ENCODE data around the gene RPL3. TPM values are rescaled to one million over a fixed set of nuclear protein-coding genes. Genes with fewer than 3 reads are reported as not detected.

RPL3 gene
- total and polyA plus RNA-seq, 8 donors: 1,199 to 2,659 (median 1,706) TPM

GRCh38 chr22:39364714-39365491, 45.5 kb upstream of the RPL3 start:
- H3K27ac ChIP-seq: no peak overlapping the region
- ATAC-seq: peak in 1 of 4 donors; percentile 14
- H3K27me3 ChIP-seq: no peaks in the 10 kb centered on the region
- no peaks in the 10 kb centered on the region for H3K36me3 ChIP-seq
- TF ChIP-seq CTCF (IDR thresholded peaks at IDR 0.05): no peak
- H3K4me1 ChIP-seq: no peaks in the 10 kb centered on the region
- H3K4me3 ChIP-seq: no peak overlapping the region
- intact Hi-C loops (cut with DNase I): no loop called here
- no peaks in the 10 kb centered on the region for H3K9me3 ChIP-seq
- FAIRE-seq: no peak
- DNase-seq: no peak
- WGBS, 2 donors: 70 to 73% methylated on average over 11 of the region's 11 CpGs

- intact Hi-C loops (cut with DNase I): no loop called here
- H3K27me3 ChIP-seq: no peaks in the 10 kb centered on the region
- no peaks in the 10 kb centered on the region for H3K9me3 ChIP-seq
- H3K36me3 ChIP-seq: no peaks in the 10 kb centered on the region
- H3K4me1 ChIP-seq: no peaks in the 10 kb centered on the region
- no peak for TF ChIP-seq CTCF (IDR thresholded peaks at IDR 0.05)
- FAIRE-seq (no peak), ATAC-seq (no peak), DNase-seq (no peak)
- H3K27ac ChIP-seq: no peak overlapping the region
- no peak overlapping the region for H3K4me3 ChIP-seq
- WGBS, 2 donors: 78 to 83% methylated on average over 19 of the region's 19 CpGs
Measured at GRCh38 chr22:39363751-39364515, 44.5 kb upstream of the RPL3 start.

- intact Hi-C loops (cut with DNase I): no loop called here
- DNase-seq: no peak
- Histone ChIP-seq H3K27ac (no peak overlapping the region), H3K9me3 (no peaks in the 10 kb centered on the region), H3K4me3 (no peak overlapping the region), H3K4me1 (no peaks in the 10 kb centered on the region), H3K27me3 (no peaks in the 10 kb centered on the region), H3K36me3 (no peaks in the 10 kb centered on the region)
- 85 to 88% methylated on average over 4 of the region's 4 CpGs for WGBS, 2 donors
- FAIRE-seq: no peak
- TF ChIP-seq CTCF (IDR thresholded peaks at IDR 0.05): no peak
- ATAC-seq: no peak
Measured at GRCh38 chr22:39362932-39363331, 43.5 kb upstream of the RPL3 start.

- no peaks in the 10 kb centered on the region for H3K9me3 ChIP-seq
- intact Hi-C loops (cut with DNase I): no loop called here
- no peak for FAIRE-seq
- TF ChIP-seq CTCF (IDR thresholded peaks at IDR 0.05): no peak
- H3K27ac ChIP-seq: no peak overlapping the region
- no peaks in the 10 kb centered on the region for H3K4me1 ChIP-seq
- 78% methylated on average over 11 of the region's 11 CpGs for WGBS, 2 donors
- H3K36me3 ChIP-seq: no peaks in the 10 kb centered on the region
- no peak for ATAC-seq
- no peak for DNase-seq
- H3K4me3 ChIP-seq: no peak overlapping the region
- H3K27me3 ChIP-seq: no peaks in the 10 kb centered on the region
Measured at GRCh38 chr22:39362271-39362670, 42.8 kb upstream of the RPL3 start.

GRCh38 chr22:39361496-39361895, 42.1 kb upstream of the RPL3 start:
- ATAC-seq: no peak
- no peak for FAIRE-seq
- Histone ChIP-seq H3K27ac (peak overlapping the region in 1 of 4 donors; percentile 44), H3K4me1 (no peaks in the 10 kb centered on the region), H3K4me3 (no peak overlapping the region), H3K27me3 (no peaks in the 10 kb centered on the region), H3K9me3 (no peaks in the 10 kb centered on the region), H3K36me3 (no peaks in the 10 kb centered on the region)
- intact Hi-C loops (cut with DNase I): no loop called here
- TF ChIP-seq CTCF (IDR thresholded peaks at IDR 0.05): no peak
- WGBS, 2 donors: 88 to 90% methylated on average over 7 of the region's 7 CpGs
- DNase-seq: no peak

Data from pancreas (tissue), 10 donors.